ENCODE measurements around the gene BBS12. TPM values are rescaled to one million over a fixed set of nuclear protein-coding genes. Genes with fewer than 3 reads are reported as not detected.
A peak's percentile ranks its signal among the peaks of the same experiment; 100 is the strongest.

Gene BBS12
- total and polyA plus RNA-seq, 9 of the 15 experiments (the other 6 are each of a cell fraction or from before 2014, with no cell fraction given): 2.7 to 6.5 (median 3.3) TPM

DNA sequence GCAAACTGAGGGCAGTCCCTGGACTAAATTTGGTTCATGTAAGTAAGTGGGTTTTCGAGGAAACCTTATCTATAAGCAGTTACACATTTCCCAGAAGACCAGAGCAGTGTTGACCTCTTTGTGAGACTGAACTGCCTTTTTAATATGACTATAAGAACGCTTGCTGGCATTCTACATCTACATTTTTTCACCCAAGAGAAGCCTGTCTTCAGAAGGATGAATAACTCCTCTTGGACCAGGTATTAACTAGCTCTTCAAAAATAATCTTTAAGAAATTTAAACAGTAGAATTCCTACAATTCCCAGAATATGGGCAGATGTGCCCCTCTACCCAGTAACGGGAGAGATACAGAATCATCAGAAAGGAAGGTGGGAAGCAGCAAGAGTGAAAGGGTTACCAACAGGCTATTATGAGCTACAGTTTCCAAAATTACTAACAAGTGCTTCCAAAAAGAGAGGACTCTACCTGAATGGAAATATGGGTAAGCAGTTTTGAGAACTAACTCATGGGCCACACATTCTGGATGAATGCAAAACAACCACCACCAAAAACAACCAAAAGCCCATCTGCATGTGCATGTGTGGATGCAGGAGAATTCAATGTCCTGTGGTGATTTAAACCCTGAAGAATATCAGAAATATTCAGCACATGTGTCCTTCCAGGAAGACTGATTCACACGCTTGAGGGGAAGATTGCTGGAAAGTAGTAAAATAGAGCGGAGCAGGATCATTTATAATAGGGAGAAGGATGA, 17.4 kb downstream of the BBS12 start (continued):
- TF ChIP-seq, protein P1, sequence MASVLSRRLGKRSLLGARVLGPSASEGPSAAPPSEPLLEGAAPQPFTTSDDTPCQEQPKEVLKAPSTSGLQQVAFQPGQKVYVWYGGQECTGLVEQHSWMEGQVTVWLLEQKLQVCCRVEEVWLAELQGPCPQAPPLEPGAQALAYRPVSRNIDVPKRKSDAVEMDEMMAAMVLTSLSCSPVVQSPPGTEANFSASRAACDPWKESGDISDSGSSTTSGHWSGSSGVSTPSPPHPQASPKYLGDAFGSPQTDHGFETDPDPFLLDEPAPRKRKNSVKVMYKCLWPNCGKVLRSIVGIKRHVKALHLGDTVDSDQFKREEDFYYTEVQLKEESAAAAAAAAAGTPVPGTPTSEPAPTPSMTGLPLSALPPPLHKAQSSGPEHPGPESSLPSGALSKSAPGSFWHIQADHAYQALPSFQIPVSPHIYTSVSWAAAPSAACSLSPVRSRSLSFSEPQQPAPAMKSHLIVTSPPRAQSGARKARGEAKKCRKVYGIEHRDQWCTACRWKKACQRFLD (CRISPR knock-in tag; IDR thresholded peaks at IDR 0.05): peak; percentile 29; the same call in 1 of the 2 replicates
- TF ChIP-seq HDAC1 (IDR thresholded peaks at IDR 0.05) (0 out of 4 replicates have a peak, but pooled peaks of 1 of the 2 experiments have one; percentile 10), CBFB (CRISPR knock-in tag; IDR thresholded peaks at IDR 0.05) (no peak), ZC3H4 (CRISPR knock-in tag; IDR thresholded peaks at IDR 0.05; ENCODE audit: borderline replicate concordance) (no peak), POLR2A (conservative IDR thresholded peaks at IDR 0.05) (peak; percentile 57; the same call in 1 of the 2 replicates)
- TF ChIP-seq, protein P2, sequence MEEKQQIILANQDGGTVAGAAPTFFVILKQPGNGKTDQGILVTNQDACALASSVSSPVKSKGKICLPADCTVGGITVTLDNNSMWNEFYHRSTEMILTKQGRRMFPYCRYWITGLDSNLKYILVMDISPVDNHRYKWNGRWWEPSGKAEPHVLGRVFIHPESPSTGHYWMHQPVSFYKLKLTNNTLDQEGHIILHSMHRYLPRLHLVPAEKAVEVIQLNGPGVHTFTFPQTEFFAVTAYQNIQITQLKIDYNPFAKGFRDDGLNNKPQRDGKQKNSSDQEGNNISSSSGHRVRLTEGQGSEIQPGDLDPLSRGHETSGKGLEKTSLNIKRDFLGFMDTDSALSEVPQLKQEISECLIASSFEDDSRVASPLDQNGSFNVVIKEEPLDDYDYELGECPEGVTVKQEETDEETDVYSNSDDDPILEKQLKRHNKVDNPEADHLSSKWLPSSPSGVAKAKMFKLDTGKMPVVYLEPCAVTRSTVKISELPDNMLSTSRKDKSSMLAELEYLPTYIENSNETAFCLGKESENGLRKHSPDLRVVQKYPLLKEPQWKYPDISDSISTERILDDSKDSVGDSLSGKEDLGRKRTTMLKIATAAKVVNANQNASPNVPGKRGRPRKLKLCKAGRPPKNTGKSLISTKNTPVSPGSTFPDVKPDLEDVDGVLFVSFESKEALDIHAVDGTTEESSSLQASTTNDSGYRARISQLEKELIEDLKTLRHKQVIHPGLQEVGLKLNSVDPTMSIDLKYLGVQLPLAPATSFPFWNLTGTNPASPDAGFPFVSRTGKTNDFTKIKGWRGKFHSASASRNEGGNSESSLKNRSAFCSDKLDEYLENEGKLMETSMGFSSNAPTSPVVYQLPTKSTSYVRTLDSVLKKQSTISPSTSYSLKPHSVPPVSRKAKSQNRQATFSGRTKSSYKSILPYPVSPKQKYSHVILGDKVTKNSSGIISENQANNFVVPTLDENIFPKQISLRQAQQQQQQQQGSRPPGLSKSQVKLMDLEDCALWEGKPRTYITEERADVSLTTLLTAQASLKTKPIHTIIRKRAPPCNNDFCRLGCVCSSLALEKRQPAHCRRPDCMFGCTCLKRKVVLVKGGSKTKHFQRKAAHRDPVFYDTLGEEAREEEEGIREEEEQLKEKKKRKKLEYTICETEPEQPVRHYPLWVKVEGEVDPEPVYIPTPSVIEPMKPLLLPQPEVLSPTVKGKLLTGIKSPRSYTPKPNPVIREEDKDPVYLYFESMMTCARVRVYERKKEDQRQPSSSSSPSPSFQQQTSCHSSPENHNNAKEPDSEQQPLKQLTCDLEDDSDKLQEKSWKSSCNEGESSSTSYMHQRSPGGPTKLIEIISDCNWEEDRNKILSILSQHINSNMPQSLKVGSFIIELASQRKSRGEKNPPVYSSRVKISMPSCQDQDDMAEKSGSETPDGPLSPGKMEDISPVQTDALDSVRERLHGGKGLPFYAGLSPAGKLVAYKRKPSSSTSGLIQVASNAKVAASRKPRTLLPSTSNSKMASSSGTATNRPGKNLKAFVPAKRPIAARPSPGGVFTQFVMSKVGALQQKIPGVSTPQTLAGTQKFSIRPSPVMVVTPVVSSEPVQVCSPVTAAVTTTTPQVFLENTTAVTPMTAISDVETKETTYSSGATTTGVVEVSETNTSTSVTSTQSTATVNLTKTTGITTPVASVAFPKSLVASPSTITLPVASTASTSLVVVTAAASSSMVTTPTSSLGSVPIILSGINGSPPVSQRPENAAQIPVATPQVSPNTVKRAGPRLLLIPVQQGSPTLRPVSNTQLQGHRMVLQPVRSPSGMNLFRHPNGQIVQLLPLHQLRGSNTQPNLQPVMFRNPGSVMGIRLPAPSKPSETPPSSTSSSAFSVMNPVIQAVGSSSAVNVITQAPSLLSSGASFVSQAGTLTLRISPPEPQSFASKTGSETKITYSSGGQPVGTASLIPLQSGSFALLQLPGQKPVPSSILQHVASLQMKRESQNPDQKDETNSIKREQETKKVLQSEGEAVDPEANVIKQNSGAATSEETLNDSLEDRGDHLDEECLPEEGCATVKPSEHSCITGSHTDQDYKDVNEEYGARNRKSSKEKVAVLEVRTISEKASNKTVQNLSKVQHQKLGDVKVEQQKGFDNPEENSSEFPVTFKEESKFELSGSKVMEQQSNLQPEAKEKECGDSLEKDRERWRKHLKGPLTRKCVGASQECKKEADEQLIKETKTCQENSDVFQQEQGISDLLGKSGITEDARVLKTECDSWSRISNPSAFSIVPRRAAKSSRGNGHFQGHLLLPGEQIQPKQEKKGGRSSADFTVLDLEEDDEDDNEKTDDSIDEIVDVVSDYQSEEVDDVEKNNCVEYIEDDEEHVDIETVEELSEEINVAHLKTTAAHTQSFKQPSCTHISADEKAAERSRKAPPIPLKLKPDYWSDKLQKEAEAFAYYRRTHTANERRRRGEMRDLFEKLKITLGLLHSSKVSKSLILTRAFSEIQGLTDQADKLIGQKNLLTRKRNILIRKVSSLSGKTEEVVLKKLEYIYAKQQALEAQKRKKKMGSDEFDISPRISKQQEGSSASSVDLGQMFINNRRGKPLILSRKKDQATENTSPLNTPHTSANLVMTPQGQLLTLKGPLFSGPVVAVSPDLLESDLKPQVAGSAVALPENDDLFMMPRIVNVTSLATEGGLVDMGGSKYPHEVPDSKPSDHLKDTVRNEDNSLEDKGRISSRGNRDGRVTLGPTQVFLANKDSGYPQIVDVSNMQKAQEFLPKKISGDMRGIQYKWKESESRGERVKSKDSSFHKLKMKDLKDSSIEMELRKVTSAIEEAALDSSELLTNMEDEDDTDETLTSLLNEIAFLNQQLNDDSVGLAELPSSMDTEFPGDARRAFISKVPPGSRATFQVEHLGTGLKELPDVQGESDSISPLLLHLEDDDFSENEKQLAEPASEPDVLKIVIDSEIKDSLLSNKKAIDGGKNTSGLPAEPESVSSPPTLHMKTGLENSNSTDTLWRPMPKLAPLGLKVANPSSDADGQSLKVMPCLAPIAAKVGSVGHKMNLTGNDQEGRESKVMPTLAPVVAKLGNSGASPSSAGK (IDR thresholded peaks at IDR 0.05): peak; percentile 78
- TF ChIP-seq, protein P3, sequence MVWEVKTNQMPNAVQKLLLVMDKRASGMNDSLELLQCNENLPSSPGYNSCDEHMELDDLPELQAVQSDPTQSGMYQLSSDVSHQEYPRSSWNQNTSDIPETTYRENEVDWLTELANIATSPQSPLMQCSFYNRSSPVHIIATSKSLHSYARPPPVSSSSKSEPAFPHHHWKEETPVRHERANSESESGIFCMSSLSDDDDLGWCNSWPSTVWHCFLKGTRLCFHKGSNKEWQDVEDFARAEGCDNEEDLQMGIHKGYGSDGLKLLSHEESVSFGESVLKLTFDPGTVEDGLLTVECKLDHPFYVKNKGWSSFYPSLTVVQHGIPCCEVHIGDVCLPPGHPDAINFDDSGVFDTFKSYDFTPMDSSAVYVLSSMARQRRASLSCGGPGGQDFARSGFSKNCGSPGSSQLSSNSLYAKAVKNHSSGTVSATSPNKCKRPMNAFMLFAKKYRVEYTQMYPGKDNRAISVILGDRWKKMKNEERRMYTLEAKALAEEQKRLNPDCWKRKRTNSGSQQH (CRISPR knock-in tag; IDR thresholded peaks at IDR 0.05): 0 out of 2 replicates have a peak, but pooled peaks have one; percentile 42
- TF ChIP-seq, protein P4, sequence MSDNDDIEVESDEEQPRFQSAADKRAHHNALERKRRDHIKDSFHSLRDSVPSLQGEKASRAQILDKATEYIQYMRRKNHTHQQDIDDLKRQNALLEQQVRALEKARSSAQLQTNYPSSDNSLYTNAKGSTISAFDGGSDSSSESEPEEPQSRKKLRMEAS (CRISPR knock-in tag; IDR thresholded peaks at IDR 0.05): no peak
- TF ChIP-seq, protein P5, sequence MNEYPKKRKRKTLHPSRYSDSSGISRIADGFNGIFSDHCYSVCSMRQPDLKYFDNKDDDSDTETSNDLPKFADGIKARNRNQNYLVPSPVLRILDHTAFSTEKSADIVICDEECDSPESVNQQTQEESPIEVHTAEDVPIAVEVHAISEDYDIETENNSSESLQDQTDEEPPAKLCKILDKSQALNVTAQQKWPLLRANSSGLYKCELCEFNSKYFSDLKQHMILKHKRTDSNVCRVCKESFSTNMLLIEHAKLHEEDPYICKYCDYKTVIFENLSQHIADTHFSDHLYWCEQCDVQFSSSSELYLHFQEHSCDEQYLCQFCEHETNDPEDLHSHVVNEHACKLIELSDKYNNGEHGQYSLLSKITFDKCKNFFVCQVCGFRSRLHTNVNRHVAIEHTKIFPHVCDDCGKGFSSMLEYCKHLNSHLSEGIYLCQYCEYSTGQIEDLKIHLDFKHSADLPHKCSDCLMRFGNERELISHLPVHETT (CRISPR knock-in tag; conservative IDR thresholded peaks at IDR 0.05 in 1 of 2, IDR thresholded peaks at IDR 0.05 in 1 of 2): peak in 1 of 2 experiments; percentile 45; a peak in 1 of 4 replicates

Measured in K562 (cell line).